ENCODE data around the gene ZNF837.

DNA sequence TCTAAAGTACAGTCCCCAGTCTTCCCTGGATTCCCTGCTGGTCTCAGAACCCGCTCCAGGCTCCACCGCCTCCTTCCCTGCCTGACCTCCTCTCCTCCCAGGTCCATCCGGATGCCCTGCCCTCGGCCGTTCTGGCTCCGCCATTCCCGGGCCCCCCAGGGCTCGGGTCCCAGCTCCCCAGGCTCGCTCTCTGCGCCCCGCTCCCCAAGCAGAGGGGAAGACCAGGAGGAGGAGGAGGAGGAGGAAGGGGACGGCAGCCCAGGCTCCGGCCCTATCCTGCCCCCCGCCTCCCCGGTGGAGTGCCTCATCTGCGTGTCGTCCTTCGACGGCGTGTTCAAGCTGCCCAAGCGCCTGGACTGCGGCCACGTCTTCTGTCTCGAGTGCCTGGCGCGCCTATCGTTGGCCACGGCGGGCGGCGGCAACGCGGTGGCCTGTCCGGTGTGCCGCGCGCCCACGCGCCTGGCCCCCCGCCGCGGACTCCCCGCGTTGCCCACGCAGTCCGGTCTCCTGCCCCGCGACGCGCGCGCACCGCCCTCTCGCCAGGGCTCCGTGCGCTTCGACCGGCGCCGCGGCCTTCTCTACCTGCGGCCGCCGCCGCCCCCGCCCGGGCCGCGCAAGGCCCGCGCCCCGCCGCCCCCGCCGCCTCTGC is 15.3 kb upstream of the ZNF837 start:
- TF ChIP-seq POLR2AphosphoS5 (IDR thresholded peaks at IDR 0.05; ENCODE audit: low read depth, low read length) (no peak), ZNF180 (CRISPR knock-in tag; IDR thresholded peaks at IDR 0.05; ENCODE audit: borderline replicate concordance, low read depth) (no peak), ZNF768 (CRISPR knock-in tag; IDR thresholded peaks at IDR 0.05) (no peak), ATF1 (CRISPR knock-in tag; IDR thresholded peaks at IDR 0.05) (no peak), ZNF777 (CRISPR knock-in tag; IDR thresholded peaks at IDR 0.05) (no peak), JARID2 (CRISPR knock-in tag; IDR thresholded peaks at IDR 0.05; ENCODE audit: insufficient replicate concordance) (no peak)
- TF ChIP-seq, protein P1, sequence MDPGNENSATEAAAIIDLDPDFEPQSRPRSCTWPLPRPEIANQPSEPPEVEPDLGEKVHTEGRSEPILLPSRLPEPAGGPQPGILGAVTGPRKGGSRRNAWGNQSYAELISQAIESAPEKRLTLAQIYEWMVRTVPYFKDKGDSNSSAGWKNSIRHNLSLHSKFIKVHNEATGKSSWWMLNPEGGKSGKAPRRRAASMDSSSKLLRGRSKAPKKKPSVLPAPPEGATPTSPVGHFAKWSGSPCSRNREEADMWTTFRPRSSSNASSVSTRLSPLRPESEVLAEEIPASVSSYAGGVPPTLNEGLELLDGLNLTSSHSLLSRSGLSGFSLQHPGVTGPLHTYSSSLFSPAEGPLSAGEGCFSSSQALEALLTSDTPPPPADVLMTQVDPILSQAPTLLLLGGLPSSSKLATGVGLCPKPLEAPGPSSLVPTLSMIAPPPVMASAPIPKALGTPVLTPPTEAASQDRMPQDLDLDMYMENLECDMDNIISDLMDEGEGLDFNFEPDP (CRISPR knock-in tag; conservative IDR thresholded peaks at IDR 0.05), result no peak
- TF ChIP-seq, protein P2, sequence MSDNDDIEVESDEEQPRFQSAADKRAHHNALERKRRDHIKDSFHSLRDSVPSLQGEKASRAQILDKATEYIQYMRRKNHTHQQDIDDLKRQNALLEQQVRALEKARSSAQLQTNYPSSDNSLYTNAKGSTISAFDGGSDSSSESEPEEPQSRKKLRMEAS (IDR thresholded peaks at IDR 0.05), result no peak
- TF ChIP-seq, protein P3, sequence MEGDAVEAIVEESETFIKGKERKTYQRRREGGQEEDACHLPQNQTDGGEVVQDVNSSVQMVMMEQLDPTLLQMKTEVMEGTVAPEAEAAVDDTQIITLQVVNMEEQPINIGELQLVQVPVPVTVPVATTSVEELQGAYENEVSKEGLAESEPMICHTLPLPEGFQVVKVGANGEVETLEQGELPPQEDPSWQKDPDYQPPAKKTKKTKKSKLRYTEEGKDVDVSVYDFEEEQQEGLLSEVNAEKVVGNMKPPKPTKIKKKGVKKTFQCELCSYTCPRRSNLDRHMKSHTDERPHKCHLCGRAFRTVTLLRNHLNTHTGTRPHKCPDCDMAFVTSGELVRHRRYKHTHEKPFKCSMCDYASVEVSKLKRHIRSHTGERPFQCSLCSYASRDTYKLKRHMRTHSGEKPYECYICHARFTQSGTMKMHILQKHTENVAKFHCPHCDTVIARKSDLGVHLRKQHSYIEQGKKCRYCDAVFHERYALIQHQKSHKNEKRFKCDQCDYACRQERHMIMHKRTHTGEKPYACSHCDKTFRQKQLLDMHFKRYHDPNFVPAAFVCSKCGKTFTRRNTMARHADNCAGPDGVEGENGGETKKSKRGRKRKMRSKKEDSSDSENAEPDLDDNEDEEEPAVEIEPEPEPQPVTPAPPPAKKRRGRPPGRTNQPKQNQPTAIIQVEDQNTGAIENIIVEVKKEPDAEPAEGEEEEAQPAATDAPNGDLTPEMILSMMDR (CRISPR knock-in tag; IDR thresholded peaks at IDR 0.05), result no peak
- TF ChIP-seq, protein P4, sequence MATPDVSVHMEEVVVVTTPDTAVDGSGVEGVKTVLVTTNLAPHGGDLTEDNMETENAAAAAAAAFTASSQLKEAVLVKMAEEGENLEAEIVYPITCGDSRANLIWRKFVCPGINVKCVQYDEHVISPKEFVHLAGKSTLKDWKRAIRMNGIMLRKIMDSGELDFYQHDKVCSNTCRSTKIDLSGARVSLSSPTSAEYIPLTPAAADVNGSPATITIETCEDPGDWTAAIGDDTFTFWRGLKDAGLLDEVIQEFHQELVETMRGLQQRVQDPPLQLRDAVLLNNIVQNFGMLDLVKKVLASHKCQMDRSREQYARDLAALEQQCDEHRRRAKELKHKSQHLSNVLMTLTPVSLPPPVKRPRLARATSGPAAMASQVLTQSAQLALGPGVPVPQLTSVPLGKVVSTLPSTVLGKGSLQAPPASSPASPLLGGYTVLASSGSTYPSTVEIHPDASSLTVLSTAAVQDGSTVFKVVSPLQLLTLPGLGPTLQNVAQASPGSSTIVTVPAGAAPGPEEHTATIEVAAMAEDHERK (CRISPR knock-in tag; IDR thresholded peaks at IDR 0.05; ENCODE audit: low read depth), result no peak
- TF ChIP-seq, protein P5, sequence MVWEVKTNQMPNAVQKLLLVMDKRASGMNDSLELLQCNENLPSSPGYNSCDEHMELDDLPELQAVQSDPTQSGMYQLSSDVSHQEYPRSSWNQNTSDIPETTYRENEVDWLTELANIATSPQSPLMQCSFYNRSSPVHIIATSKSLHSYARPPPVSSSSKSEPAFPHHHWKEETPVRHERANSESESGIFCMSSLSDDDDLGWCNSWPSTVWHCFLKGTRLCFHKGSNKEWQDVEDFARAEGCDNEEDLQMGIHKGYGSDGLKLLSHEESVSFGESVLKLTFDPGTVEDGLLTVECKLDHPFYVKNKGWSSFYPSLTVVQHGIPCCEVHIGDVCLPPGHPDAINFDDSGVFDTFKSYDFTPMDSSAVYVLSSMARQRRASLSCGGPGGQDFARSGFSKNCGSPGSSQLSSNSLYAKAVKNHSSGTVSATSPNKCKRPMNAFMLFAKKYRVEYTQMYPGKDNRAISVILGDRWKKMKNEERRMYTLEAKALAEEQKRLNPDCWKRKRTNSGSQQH (CRISPR knock-in tag; IDR thresholded peaks at IDR 0.05; ENCODE audit: low read depth), result no peak
- TF ChIP-seq, protein P6, sequence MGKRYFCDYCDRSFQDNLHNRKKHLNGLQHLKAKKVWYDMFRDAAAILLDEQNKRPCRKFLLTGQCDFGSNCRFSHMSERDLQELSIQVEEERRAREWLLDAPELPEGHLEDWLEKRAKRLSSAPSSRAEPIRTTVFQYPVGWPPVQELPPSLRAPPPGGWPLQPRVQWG (CRISPR knock-in tag; IDR thresholded peaks at IDR 0.05; ENCODE audit: borderline replicate concordance, low read depth), result no peak
